ENCODE results near the gene PCDHB11.
"Not testable (repeated sequence)": the region's sequence is repeated elsewhere in the genome, so short reads cannot be mapped to it uniquely, and the experiment has no call there.

Gene PCDHB11

GRCh38 chr5:141188682-141189081 is 10.7 kb upstream of the PCDHB11 start:
- DNase-seq: not testable (repeated sequence)

- DNase-seq: not testable (repeated sequence)
These were observed 10.3 kb upstream of the PCDHB11 start for GRCh38 chr5:141189131-141189530.

- peak; percentile 6 for DNase-seq
These were observed 7.2 kb upstream of the PCDHB11 start, which contains the start of gene PCDHB10 for GRCh38 chr5:141192110-141192725. Gene PCDHB10 (plus strand): TSS chr5:141192353. CDS start chr5:141192553, 200 bp downstream.

GRCh38 chr5:141194332-141194731 is 5.1 kb upstream of the PCDHB11 start:
- DNase-seq: not testable (repeated sequence)

- no peak for DNase-seq
These were observed 3.1 kb upstream of the PCDHB11 start for GRCh38 chr5:141196363-141196762.

- not testable (repeated sequence) for DNase-seq
These were observed 1.7 kb downstream of the PCDHB11 start for GRCh38 chr5:141201126-141201525.

DNA sequence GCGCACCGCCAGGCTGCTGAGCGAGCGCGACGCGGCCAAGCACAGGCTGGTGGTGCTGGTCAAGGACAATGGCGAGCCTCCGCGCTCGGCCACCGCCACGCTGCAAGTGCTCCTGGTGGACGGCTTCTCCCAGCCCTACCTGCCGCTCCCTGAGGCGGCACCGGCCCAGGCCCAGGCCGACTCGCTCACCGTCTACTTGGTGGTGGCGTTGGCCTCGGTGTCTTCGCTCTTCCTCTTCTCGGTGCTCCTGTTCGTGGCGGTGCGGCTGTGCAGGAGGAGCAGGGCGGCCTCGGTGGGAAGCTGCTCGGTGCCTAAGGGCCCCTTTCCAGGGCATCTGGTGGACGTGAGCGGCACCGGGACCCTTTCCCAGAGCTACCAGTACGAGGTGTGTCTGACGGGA is 2.2 kb downstream of the PCDHB11 start:
- DNase-seq: not testable (repeated sequence)

- DNase-seq: no peak
These were observed 9.1 kb downstream of the PCDHB11 start, which contains the start of gene PCDHB12 for GRCh38 chr5:141208478-141208877. Gene PCDHB12 (plus strand): TSS chr5:141208719. CDS start chr5:141208908, 189 bp downstream.

DNA sequence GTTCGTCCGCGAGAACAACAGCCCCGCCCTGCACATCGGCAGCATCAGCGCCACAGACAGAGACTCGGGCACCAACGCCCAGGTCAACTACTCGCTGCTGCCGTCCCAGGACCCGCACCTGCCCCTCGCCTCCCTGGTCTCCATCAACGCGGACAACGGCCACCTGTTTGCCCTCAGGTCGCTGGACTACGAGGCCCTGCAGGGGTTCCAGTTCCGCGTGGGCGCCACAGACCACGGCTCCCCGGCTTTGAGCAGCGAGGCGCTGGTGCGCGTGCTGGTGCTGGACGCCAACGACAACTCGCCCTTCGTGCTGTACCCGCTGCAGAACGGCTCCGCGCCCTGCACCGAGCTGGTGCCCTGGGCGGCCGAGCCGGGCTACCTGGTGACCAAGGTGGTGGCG is 10.9 kb downstream of the PCDHB11 start:
- not testable (repeated sequence) for DNase-seq

GRCh38 chr5:141210849-141211248 is 11.4 kb downstream of the PCDHB11 start:
- not testable (repeated sequence) for DNase-seq

DNA sequence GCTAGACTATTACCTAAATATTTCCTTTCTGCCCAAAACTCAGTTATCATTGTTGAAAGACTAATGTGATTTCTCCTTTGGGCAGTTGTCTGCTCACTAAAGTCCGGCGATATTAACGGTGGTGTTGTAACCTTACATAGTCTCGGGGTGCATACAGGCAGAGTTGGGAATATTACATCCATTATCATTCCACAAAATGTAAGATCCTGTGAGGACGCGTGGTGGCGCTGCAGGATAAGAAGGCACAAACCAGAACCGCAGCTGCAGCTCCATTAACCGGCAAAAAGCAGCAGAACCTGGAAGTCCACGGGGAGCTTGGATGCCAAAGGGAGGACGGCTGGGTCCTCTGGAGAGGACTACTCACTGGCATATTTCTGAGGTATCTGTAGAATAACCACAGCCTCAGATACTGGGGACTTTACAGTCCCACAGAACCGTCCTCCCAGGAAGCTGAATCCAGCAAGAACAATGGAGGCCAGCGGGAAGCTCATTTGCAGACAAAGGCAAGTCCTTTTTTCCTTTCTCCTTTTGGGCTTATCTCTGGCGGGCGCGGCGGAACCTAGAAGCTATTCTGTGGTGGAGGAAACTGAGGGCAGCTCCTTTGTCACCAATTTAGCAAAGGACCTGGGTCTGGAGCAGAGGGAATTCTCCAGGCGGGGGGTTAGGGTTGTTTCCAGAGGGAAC is 14.4 kb downstream of the PCDHB11 start, which contains the start of gene PCDHB13:
PCDHB13 (plus strand) TSS at position 264 of the 684 bp plus-strand sequence; CDS start at position 469, 205 bp downstream.
- peak; percentile 14 for DNase-seq

DNA sequence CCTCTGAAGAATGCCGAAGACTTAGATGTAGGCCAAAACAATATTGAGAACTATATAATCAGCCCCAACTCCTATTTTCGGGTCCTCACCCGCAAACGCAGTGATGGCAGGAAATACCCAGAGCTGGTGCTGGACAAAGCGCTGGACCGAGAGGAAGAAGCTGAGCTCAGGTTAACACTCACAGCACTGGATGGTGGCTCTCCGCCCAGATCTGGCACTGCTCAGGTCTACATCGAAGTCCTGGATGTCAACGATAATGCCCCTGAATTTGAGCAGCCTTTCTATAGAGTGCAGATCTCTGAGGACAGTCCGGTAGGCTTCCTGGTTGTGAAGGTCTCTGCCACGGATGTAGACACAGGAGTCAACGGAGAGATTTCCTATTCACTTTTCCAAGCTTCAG is 15.2 kb downstream of the PCDHB11 start:
- not testable (repeated sequence) for DNase-seq

DNA sequence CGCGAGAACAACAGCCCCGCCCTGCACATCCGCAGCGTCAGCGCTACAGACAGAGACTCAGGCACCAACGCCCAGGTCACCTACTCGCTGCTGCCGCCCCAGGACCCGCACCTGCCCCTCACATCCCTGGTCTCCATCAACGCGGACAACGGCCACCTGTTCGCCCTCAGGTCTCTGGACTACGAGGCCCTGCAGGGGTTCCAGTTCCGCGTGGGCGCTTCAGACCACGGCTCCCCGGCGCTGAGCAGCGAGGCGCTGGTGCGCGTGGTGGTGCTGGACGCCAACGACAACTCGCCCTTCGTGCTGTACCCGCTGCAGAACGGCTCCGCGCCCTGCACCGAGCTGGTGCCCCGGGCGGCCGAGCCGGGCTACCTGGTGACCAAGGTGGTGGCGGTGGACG is 16.1 kb downstream of the PCDHB11 start:
- DNase-seq: not testable (repeated sequence)

DNA sequence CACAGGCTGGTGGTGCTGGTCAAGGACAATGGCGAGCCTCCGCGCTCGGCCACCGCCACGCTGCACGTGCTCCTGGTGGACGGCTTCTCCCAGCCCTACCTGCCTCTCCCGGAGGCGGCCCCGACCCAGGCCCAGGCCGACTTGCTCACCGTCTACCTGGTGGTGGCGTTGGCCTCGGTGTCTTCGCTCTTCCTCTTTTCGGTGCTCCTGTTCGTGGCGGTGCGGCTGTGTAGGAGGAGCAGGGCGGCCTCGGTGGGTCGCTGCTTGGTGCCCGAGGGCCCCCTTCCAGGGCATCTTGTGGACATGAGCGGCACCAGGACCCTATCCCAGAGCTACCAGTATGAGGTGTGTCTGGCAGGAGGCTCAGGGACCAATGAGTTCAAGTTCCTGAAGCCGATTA is 16.6 kb downstream of the PCDHB11 start:
- DNase-seq: not testable (repeated sequence)

DNA sequence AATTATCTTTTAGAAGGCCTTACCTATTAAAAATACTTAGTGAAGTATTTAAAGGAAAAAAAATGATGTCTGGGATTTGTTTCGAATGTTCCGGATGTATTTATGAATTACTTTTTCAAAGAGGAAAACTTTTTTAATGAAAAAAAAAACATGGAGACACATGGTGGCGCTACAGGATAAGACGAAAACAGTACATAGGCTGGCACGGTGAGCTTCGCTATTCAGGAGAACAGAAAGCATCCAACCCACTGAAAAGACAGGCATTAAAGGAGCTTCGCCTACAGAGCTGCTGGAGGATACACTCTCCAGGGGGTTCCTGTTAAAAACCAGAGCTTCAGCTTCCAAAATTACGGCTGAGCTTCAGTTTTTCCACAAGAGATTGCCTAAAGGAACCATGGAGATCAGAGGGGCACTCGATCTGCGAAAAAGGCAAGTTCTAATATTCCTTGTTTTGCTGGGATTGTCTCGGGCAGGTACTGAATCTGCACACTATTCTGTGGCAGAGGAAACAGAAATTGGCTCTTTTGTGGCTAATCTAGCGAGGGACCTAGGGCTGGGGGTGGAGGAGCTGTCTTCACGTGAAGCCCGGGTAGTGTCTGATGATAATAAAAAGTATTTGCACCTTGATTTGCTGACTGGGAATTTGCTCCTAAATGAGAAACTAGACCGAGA is 23.8 kb downstream of the PCDHB11 start, which contains the start of gene PCDHB14:
PCDHB14 (plus strand) TSS at position 232 of the 672 bp plus-strand sequence; CDS start at position 395, 163 bp downstream.
- DNase-seq: no peak

DNA sequence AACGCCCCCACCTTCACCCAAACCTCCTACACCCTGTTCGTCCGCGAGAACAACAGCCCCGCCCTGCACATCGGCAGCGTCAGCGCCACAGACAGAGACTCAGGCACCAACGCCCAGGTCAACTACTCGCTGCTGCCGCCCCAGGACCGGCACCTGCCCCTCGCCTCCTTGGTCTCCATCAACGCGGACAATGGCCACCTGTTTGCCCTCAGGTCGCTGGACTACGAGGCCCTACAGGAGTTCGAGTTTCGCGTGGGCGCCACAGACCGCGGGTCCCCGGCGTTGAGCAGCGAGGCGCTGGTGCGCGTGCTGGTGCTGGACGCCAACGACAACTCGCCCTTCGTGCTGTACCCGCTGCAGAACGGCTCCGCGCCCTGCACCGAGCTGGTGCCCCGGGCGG is 25.4 kb downstream of the PCDHB11 start:
- not testable (repeated sequence) for DNase-seq

GRCh38 chr5:141225421-141225820 is 26.0 kb downstream of the PCDHB11 start:
- not testable (repeated sequence) for DNase-seq

DNA sequence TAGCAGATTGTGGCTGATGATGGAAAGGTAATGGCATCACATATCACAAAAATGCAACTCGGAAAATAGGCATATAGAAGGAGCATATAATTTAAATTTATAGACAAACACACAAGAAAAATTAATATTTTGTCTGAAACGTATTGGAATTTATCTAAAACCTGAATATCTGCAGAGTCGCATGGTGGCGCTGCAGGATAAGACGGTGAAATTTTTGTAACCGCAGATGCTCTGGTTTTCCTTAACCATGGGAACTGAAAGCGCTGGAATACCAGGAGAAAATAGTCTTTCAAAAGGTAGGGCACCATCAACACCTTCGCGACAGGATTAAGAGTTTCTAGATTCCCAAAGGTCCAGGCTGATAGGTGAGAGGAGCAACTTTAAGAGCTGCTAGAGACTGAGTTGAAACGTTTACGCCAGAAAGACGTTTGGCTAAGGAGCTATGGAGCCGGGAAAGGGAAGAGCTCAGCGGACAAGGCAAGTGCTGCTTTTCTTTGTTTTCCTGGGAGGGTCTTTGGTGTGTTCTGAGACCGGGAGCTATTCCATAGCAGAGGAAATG is 34.8 kb downstream of the PCDHB11 start:
- no peak for DNase-seq

GRCh38 chr5:141235922-141236321 is 36.5 kb downstream of the PCDHB11 start:
- not testable (repeated sequence) for DNase-seq

DNA sequence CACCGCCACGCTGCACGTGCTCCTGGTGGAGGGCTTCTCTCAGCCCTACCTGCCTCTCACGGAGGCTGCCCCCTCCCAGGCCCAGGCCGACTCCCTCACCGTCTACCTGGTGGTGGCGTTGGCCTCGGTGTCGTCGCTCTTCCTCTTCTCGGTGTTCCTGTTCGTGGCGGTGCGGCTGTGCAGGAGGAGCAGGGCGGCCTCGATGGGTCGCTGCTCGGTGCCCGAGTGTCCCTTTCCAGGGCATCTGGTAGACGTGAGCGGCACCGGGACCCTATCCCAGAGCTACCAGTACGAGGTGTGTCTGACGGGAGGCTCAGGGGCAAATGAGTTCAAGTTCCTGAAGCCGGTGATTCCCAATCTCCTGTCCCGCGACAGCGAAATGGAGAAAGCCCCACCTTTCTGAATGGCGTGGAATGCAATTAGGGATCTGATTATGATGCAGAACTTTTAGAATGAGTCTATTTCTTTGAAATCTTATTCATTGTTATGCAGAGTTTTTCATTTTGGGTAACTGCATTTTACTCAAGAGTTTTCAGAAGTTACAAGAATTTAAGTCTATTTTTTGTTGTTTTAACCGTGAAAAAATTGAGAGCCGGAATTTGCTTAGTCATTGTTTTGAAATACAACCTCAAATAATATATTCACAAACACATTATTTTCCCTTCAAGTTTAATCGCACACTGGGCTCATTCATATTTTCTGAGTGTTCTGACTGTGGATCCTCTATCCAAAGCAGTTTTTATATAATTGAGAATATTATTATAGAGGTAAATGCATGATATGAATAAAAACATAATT is 37.3 kb downstream of the PCDHB11 start:
- DNase-seq: no peak

DNA sequence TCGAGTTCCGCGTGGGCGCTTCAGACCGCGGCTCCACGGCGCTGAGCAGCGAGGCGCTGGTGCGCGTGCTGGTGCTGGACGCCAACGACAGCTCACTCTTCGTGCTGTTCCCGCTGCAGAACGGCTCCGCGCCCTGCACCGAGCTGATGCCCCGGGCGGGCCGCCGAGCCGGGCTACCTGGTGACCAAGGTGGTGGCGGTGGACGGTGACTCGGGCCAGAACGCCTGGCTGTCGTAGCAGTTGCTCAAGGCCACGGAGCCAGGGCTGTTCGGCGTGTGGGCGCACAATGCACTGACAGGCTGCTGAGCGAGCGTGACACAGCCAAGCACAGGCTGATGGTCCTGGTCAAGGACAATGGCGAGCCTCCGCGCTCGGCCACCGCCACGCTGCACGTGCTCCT is 42.1 kb downstream of the PCDHB11 start:
- no peak for DNase-seq

DNA sequence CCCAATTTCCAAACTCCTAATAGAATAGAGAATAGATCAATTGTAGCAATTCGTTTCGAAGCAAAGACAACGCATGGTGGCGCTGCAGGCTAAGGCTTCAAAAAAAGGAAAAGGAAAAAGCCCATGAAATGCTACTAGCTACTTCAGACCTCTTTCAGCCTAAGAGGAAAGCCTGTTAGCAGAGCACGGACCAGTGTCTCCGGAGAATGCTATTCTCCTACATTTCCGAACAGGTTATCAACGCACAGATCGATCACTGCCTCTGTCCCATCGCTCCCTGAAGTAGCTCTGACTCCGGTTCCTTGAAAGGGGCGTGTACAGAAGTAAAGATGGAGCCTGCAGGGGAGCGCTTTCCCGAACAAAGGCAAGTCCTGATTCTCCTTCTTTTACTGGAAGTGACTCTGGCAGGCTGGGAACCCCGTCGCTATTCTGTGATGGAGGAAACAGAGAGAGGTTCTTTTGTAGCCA is 45.9 kb downstream of the PCDHB11 start, which contains the start of gene PCDHB15:
PCDHB15 (plus strand) TSS at position 146 of the 468 bp plus-strand sequence; CDS start at position 330, 184 bp downstream.
- DNase-seq: no peak
